Natural killer cell treated with Interleukin-12 subunit alpha and Interleukin-12 subunit beta and Interleukin-15 and Interleukin-18, amount 100 ng/mL, for 72 hours (primary cell): ENCODE measurements around the gene PLXNB2. TPM values are rescaled to one million over a fixed set of nuclear protein-coding genes. Genes with fewer than 3 reads are reported as not detected.

Experiments used
- ATAC-seq, 2 donors: fragments of 150-1000 bp; cut with Tn5 transposase in 1 of 2; sonication (Bioruptor Pico), chemical (Tn5 transposase) in 1 of 2; 2 replicates each; pipeline ENCODE4 v1.10.0; 2021
- DNase-seq: peaks from one replicate; pipeline ENCODE4 v3.0.0; 2022; ENCODE audit warnings: low spot score
- H3K27ac Mint-ChIP-seq, 2 donors: 1 replicate in 1 of 2; 2 replicates in 1 of 2; pipeline ENCODE4 v1.8.0; 2022; ENCODE audit warnings: mixed read lengths in 2 of 2, mild to moderate bottlenecking in 1 of 2, moderate library complexity in 1 of 2
- H3K27me3 Mint-ChIP-seq, 2 donors: 1 replicate in 1 of 2; 2 replicates in 1 of 2; pipeline ENCODE4 v1.8.0; 2022; ENCODE audit warnings: mixed read lengths in 2 of 2
- H3K36me3 Mint-ChIP-seq: one replicate; pipeline ENCODE4 v1.8.0; 2022; ENCODE audit warnings: mixed read lengths
- H3K4me1 Mint-ChIP-seq, 2 donors: 1 replicate in 1 of 2; 2 replicates in 1 of 2; pipeline ENCODE4 v1.8.0; 2022; ENCODE audit warnings: low read depth in 2 of 2, mixed read lengths in 2 of 2, mild to moderate bottlenecking in 1 of 2
- H3K4me3 Mint-ChIP-seq: one replicate; pipeline ENCODE4 v1.8.0; 2022; ENCODE audit warnings: mixed read lengths
- H3K9me3 Mint-ChIP-seq: 2 replicates; pipeline ENCODE4 v1.8.0; 2022; ENCODE audit warnings: mixed read lengths
- total RNA-seq, 2 donors: library from RNA; stranded (reverse); gene quantifications; one replicate each; pipeline ENCODE4 v1.2.3, GENCODE V29; 2022

PLXNB2 gene
- total RNA-seq, result 1 to 10 TPM; 4.4 to 5.5 TPM

GRCh38 chr22:50306753-50307749, at the start of gene PLXNB2:
TSS of gene PLXNB2 (minus strand) at chr22:50307646. CDS start at chr22:50290584, 17,062 bp downstream.
- ATAC-seq (peak; percentile 47 to 57), DNase-seq (no peak)
- Mint-ChIP-seq H3K4me3 (no peak within 1 kb of the TSS), H3K27ac (no peak within 1 kb of the TSS), H3K36me3 (no peaks in the 10 kb centered on the region), H3K9me3 (no peaks in the 10 kb centered on the region), H3K4me1 (peaks cover 0 to 4% of the 10 kb centered on the region in 2 donors), H3K27me3 (peaks cover 0 to 11% of the 10 kb centered on the region in 2 donors)

DNA sequence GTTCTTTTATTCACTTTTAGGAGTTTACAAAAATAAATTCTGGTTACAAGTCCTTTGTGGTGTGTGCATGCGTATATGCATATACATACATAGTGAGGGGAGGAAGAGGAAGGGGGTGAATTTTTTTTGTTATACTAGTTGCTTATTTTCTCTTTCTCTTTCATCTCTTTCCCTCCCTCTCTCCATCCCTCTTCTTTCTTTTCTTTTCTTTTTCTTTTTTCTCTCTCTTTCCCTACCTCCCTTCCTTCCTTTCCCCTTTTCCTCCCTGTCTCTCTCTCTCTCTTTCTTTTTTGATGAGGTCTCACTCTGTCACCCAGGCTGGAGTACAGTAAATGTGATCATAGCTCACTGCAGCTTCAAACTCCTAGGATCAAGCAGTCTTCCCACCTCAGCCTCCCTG, 49.8 kb upstream of the PLXNB2 start:
- Mint-ChIP-seq H3K4me3 (no peak overlapping the region), H3K4me1 (peaks cover 22 to 31% of the 10 kb centered on the region in 2 donors), H3K27me3 (no peaks in the 10 kb centered on the region), H3K27ac (peak overlapping the region; percentile 3 to 73), H3K9me3 (no peaks in the 10 kb centered on the region), H3K36me3 (peaks cover 6% of the 10 kb centered on the region)
- DNase-seq (no peak), ATAC-seq (no peak)

DNA sequence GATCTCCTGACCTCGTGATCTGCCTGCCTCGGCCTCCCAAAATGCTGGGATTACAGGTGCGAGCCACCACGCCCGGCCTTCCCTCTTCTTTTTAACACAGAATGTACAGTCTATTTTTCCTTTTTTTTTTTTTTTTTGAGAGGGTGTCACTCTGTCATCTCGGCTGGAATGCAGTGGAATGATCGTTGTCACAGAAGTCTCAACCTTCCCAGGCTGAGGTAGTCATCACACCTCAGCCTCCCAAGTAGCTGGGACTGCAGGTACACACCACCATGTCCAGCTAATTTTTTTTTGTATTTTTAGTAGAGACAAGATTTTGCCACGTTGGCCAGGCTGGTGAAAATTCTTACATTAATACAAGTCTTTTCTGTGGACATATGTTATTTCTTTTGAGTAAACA, 48.7 kb upstream of the PLXNB2 start:
- DNase-seq (no peak), ATAC-seq (no peak)
- H3K36me3 Mint-ChIP-seq, result peaks cover 5% of the 10 kb centered on the region
- no peak overlapping the region for H3K4me3 Mint-ChIP-seq
- H3K27me3 Mint-ChIP-seq, result no peaks in the 10 kb centered on the region
- no peak overlapping the region for H3K27ac Mint-ChIP-seq
- no peaks in the 10 kb centered on the region for H3K9me3 Mint-ChIP-seq
- H3K4me1 Mint-ChIP-seq, result peaks cover 13 to 21% of the 10 kb centered on the region in 2 donors

GRCh38 chr22:50348058-50348457, 40.6 kb upstream of the PLXNB2 start:
- H3K27me3 Mint-ChIP-seq, result no peaks in the 10 kb centered on the region
- H3K36me3 Mint-ChIP-seq, result no peaks in the 10 kb centered on the region
- H3K27ac Mint-ChIP-seq, result no peak overlapping the region
- peaks cover 0 to under 1% of the 10 kb centered on the region in 2 donors for H3K4me1 Mint-ChIP-seq
- H3K9me3 Mint-ChIP-seq, result no peaks in the 10 kb centered on the region
- H3K4me3 Mint-ChIP-seq, result no peak overlapping the region
- ATAC-seq (no peak), DNase-seq (no peak)

DNA sequence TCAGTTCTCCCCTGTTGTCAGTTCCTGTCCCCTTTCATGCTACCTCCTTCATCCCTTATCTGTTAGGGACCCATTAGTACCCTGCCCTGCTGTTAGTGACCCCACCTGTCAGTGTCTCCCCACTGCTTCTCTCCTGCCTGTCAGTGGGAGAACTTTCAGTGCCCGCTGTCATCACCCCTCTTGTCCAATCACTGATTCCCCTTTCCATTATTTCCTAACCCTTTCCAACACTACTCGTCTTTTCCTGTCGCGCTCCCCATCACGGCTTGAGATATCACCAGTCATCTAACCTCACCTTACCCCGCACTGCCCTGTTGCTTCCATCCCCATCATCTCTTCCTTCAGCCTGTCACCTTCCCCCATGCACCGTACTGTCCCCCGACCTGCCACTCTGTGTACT, 39.7 kb upstream of the PLXNB2 start:
- Mint-ChIP-seq H3K27me3 (no peaks in the 10 kb centered on the region), H3K4me1 (peaks cover 0 to 3% of the 10 kb centered on the region in 2 donors), H3K27ac (no peak overlapping the region), H3K9me3 (no peaks in the 10 kb centered on the region), H3K4me3 (no peak overlapping the region), H3K36me3 (no peaks in the 10 kb centered on the region)
- ATAC-seq (no peak), DNase-seq (no peak)

GRCh38 chr22:50346470-50346869, 39.0 kb upstream of the PLXNB2 start:
- Mint-ChIP-seq H3K4me1 (peaks cover 0 to 4% of the 10 kb centered on the region in 2 donors), H3K27ac (no peak overlapping the region), H3K9me3 (no peaks in the 10 kb centered on the region), H3K36me3 (no peaks in the 10 kb centered on the region), H3K4me3 (no peak overlapping the region), H3K27me3 (no peaks in the 10 kb centered on the region)
- ATAC-seq (no peak), DNase-seq (no peak)

- H3K9me3 Mint-ChIP-seq, result no peaks in the 10 kb centered on the region
- DNase-seq (no peak), ATAC-seq (no peak)
- no peak overlapping the region for H3K27ac Mint-ChIP-seq
- no peak overlapping the region for H3K4me3 Mint-ChIP-seq
- no peaks in the 10 kb centered on the region for H3K27me3 Mint-ChIP-seq
- H3K4me1 Mint-ChIP-seq, result peaks cover 0 to 6% of the 10 kb centered on the region in 2 donors
- H3K36me3 Mint-ChIP-seq, result no peaks in the 10 kb centered on the region
These were observed 36.1 kb upstream of the PLXNB2 start for GRCh38 chr22:50343541-50343935.

GRCh38 chr22:50342651-50343540, 35.5 kb upstream of the PLXNB2 start, which contains the start of gene PPP6R2:
TSS of gene PPP6R2 (plus strand) at chr22:50343327. CDS start at chr22:50393909, 50,582 bp downstream.
- Mint-ChIP-seq H3K4me3 (peak within 1 kb of the TSS; percentile 81), H3K4me1 (peaks cover 0 to 6% of the 10 kb centered on the region in 2 donors), H3K27ac (peak within 1 kb of the TSS; percentile 55 to 82)

GRCh38 chr22:50341977-50342650, 34.7 kb upstream of the PLXNB2 start:
- peak; percentile 67 to 81 for ATAC-seq
- Mint-ChIP-seq H3K27me3 (no peaks in the 10 kb centered on the region), H3K9me3 (no peaks in the 10 kb centered on the region)

More at GRCh38 chr22:50342651-50343540, 35.5 kb upstream of the PLXNB2 start, which contains the start of gene PPP6R2:
- H3K27me3 Mint-ChIP-seq, result no peaks in the 10 kb centered on the region
- DNase-seq, result peak; percentile 89
- ATAC-seq, result peak; percentile 88 to 91
- no peaks in the 10 kb centered on the region for H3K36me3 Mint-ChIP-seq
- H3K9me3 Mint-ChIP-seq, result no peaks in the 10 kb centered on the region

GRCh38 chr22:50339945-50340879, 32.8 kb upstream of the PLXNB2 start:
- Mint-ChIP-seq H3K9me3 (no peaks in the 10 kb centered on the region), H3K36me3 (no peaks in the 10 kb centered on the region), H3K27ac (no peak overlapping the region), H3K4me3 (no peak overlapping the region), H3K27me3 (no peaks in the 10 kb centered on the region), H3K4me1 (peaks cover 0 to 6% of the 10 kb centered on the region in 2 donors)
- no peak for ATAC-seq
- DNase-seq, result no peak

More at GRCh38 chr22:50341977-50342650, 34.7 kb upstream of the PLXNB2 start:
- Mint-ChIP-seq H3K4me1 (peaks cover 0 to 6% of the 10 kb centered on the region in 2 donors), H3K4me3 (peak overlapping the region; percentile 81), H3K36me3 (no peaks in the 10 kb centered on the region), H3K27ac (peak overlapping the region; percentile 55 to 82)
- DNase-seq, result peak; percentile 90

GRCh38 chr22:50338860-50339462, 31.5 kb upstream of the PLXNB2 start:
- Mint-ChIP-seq H3K36me3 (no peaks in the 10 kb centered on the region), H3K4me3 (no peak overlapping the region), H3K4me1 (peaks cover 0 to 6% of the 10 kb centered on the region in 2 donors), H3K27me3 (no peaks in the 10 kb centered on the region), H3K27ac (no peak overlapping the region), H3K9me3 (no peaks in the 10 kb centered on the region)
- no peak for DNase-seq
- ATAC-seq, result no peak

- H3K9me3 Mint-ChIP-seq, result no peaks in the 10 kb centered on the region
- H3K4me3 Mint-ChIP-seq, result no peak overlapping the region
- H3K27me3 Mint-ChIP-seq, result no peaks in the 10 kb centered on the region
These were observed 30.7 kb upstream of the PLXNB2 start for GRCh38 chr22:50338042-50338573.

More at GRCh38 chr22:50338042-50338573, 30.7 kb upstream of the PLXNB2 start:
- Mint-ChIP-seq H3K4me1 (peaks cover 0 to 6% of the 10 kb centered on the region in 2 donors), H3K36me3 (no peaks in the 10 kb centered on the region), H3K27ac (no peak overlapping the region)
- ATAC-seq (no peak), DNase-seq (no peak)
